ENCODE measurements around the gene FGF2. TPM values are rescaled to one million over a fixed set of nuclear protein-coding genes. Genes with fewer than 3 reads are reported as not detected.
A peak's percentile ranks its signal among the peaks of the same experiment; 100 is the strongest.
"Not testable (repeated sequence)": the region's sequence is repeated elsewhere in the genome, so short reads cannot be mapped to it uniquely, and the experiment has no call there.

FGF2 gene
- total RNA-seq, 1 experiment from 2014 or later: 134 TPM

DNA sequence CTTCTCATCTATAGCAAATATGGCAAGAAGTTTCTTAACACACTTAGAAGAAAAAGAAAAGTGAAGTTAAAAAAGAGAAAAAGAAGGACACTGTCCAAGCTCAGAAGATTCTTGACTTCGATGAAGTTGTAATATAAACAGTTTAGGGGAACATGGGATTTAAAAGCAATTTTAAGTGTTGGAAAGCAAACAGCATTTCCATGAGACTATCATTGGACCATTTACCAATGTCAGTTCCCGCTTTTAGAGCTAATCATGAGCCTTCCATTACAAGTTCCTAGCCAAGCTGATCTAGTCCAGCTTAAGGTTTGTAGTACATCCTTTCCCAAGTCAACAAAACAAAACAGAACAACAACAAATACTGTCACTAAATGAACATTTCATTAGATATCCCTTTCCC lies 45.1 kb upstream of the FGF2 start:
- no peaks in the 10 kb centered on the region for H3K27me3 Mint-ChIP-seq (ENCODE audit: insufficient read depth, unreplicated experiment)
- ChIA-PET CTCF (interaction anchor here (0.7 kb wide), 1 partner anchor 22 kb away, joined by 3 read pairs; no protein-coding TSS in a partner anchor), POLR2A (interaction anchor here (1.5 to 4.1 kb wide), 3 partner anchors 16 to 110 kb away, joined by 3 to 39 read pairs (median 6); no protein-coding TSS in a partner anchor)
- intact Hi-C loops (cut with micrococcal nuclease): loop anchor here (5.0 kb wide), 1 partner anchor 46 kb away; the partner anchor contains the start of gene FGF2
- no peak for DNase-seq (ENCODE audit: unreplicated experiment)
- TF ChIP-seq CTCF (IDR thresholded peaks at IDR 0.05; ENCODE audit: unreplicated experiment): no peak
- no peaks in the 10 kb centered on the region for H3K9me3 Mint-ChIP-seq (ENCODE audit: unreplicated experiment)
- H3K4me3 Mint-ChIP-seq (ENCODE audit: unreplicated experiment): no peak overlapping the region
- H3K4me1 Mint-ChIP-seq (ENCODE audit: insufficient read depth, unreplicated experiment): peaks cover 46% of the 10 kb centered on the region
- H3K27ac Mint-ChIP-seq (ENCODE audit: low read depth, unreplicated experiment): no peak overlapping the region
- no peaks in the 10 kb centered on the region for H3K36me3 Mint-ChIP-seq (ENCODE audit: insufficient read depth, unreplicated experiment)
- no TSS peak for BruUV-seq (replicated peaks)

- peak overlapping the region; percentile 3 for H3K4me3 Mint-ChIP-seq (ENCODE audit: unreplicated experiment)
- intact Hi-C loops (cut with micrococcal nuclease): loop anchor here (5.0 kb wide), 1 partner anchor 44 kb away; the partner anchor contains the start of gene FGF2
- H3K27ac Mint-ChIP-seq (ENCODE audit: low read depth, unreplicated experiment): peak overlapping the region; percentile 57
- peak; percentile 77 for DNase-seq (ENCODE audit: unreplicated experiment)
- ChIA-PET POLR2A (interaction anchor here (0.6 to 4.1 kb wide), 18 partner anchors 9 to 281 kb away, joined by 3 to 39 read pairs (median 4); partner anchors contain the start of genes FGF2 and NUDT6), CTCF (interaction anchor here (0.6 to 2.0 kb wide), 16 partner anchors 10 to 147 kb away, joined by 3 to 13 read pairs (median 4); no protein-coding TSS in a partner anchor)
- peaks cover 31% of the 10 kb centered on the region for H3K4me1 Mint-ChIP-seq (ENCODE audit: insufficient read depth, unreplicated experiment)
- no peaks in the 10 kb centered on the region for H3K9me3 Mint-ChIP-seq (ENCODE audit: unreplicated experiment)
- no peaks in the 10 kb centered on the region for H3K36me3 Mint-ChIP-seq (ENCODE audit: insufficient read depth, unreplicated experiment)
- TF ChIP-seq CTCF (IDR thresholded peaks at IDR 0.05; ENCODE audit: unreplicated experiment): no peak
- BruUV-seq (replicated peaks): TSS peak; percentile 76
- H3K27me3 Mint-ChIP-seq (ENCODE audit: insufficient read depth, unreplicated experiment): no peaks in the 10 kb centered on the region
Measured at GRCh38 chr4:122783301-122784215, 43.1 kb upstream of the FGF2 start.

GRCh38 chr4:122784261-122784660 lies 42.4 kb upstream of the FGF2 start:
- DNase-seq (ENCODE audit: unreplicated experiment): no peak
- Mint-ChIP-seq H3K27me3 (ENCODE audit: insufficient read depth, unreplicated experiment) (no peaks in the 10 kb centered on the region), H3K27ac (ENCODE audit: low read depth, unreplicated experiment) (peak overlapping the region; percentile 57), H3K9me3 (ENCODE audit: unreplicated experiment) (no peaks in the 10 kb centered on the region), H3K4me1 (ENCODE audit: insufficient read depth, unreplicated experiment) (peaks cover 27% of the 10 kb centered on the region), H3K36me3 (ENCODE audit: insufficient read depth, unreplicated experiment) (no peaks in the 10 kb centered on the region), H3K4me3 (ENCODE audit: unreplicated experiment) (no peak overlapping the region)
- intact Hi-C loops (cut with micrococcal nuclease): loop anchor here (5.0 kb wide), 1 partner anchor 43 kb away; the partner anchor contains the start of gene FGF2
- TF ChIP-seq CTCF (IDR thresholded peaks at IDR 0.05; ENCODE audit: unreplicated experiment): no peak
- ChIA-PET POLR2A (interaction anchor here (0.9 to 4.1 kb wide), 12 partner anchors 8 to 138 kb away, joined by 3 to 39 read pairs (median 6); partner anchors contain the start of genes FGF2 and NUDT6), CTCF (interaction anchor here (0.7 to 2.0 kb wide), 10 partner anchors 11 to 826 kb away, joined by 3 to 13 read pairs (median 4); no protein-coding TSS in a partner anchor)
- BruUV-seq (replicated peaks): no TSS peak

- Mint-ChIP-seq H3K27ac (ENCODE audit: low read depth, unreplicated experiment) (no peak overlapping the region), H3K4me3 (ENCODE audit: unreplicated experiment) (no peak overlapping the region), H3K9me3 (ENCODE audit: unreplicated experiment) (no peaks in the 10 kb centered on the region), H3K36me3 (ENCODE audit: insufficient read depth, unreplicated experiment) (no peaks in the 10 kb centered on the region), H3K4me1 (ENCODE audit: insufficient read depth, unreplicated experiment) (peaks cover 27% of the 10 kb centered on the region), H3K27me3 (ENCODE audit: insufficient read depth, unreplicated experiment) (no peaks in the 10 kb centered on the region)
- intact Hi-C loops (cut with micrococcal nuclease): no loop called here
- DNase-seq (ENCODE audit: unreplicated experiment): no peak
- ChIA-PET POLR2A (interaction anchor here (1.3 to 4.4 kb wide), 4 partner anchors 8 to 20 kb away, joined by 3 to 23 read pairs (median 4); no protein-coding TSS in a partner anchor), CTCF (interaction anchor here (0.6 to 1.0 kb wide), 5 partner anchors 12 to 827 kb away, joined by 3 read pairs; no protein-coding TSS in a partner anchor)
- TF ChIP-seq CTCF (IDR thresholded peaks at IDR 0.05; ENCODE audit: unreplicated experiment): no peak
- no TSS peak for BruUV-seq (replicated peaks)
Measured at GRCh38 chr4:122785099-122785498, 41.5 kb upstream of the FGF2 start.

- H3K27me3 Mint-ChIP-seq (ENCODE audit: insufficient read depth, unreplicated experiment); H3K9me3 Mint-ChIP-seq (ENCODE audit: unreplicated experiment); CTCF ChIA-PET; H3K36me3 Mint-ChIP-seq (ENCODE audit: insufficient read depth, unreplicated experiment); BruUV-seq (replicated peaks); intact Hi-C loops (cut with micrococcal nuclease); H3K4me3 Mint-ChIP-seq (ENCODE audit: unreplicated experiment): not testable (repeated sequence)
- Mint-ChIP-seq H3K4me1 (ENCODE audit: insufficient read depth, unreplicated experiment) (peaks cover 27% of the 10 kb centered on the region), H3K27ac (ENCODE audit: low read depth, unreplicated experiment) (peak overlapping the region; percentile 36)
- POLR2A ChIA-PET: interaction anchor here (1.3 to 4.4 kb wide), 3 partner anchors 11 to 22 kb away, joined by 3 to 23 read pairs (median 4); no protein-coding TSS in a partner anchor
- DNase-seq (ENCODE audit: unreplicated experiment): peak; percentile 49
Measured at GRCh38 chr4:122786296-122786695, 40.3 kb upstream of the FGF2 start.

Measured in MCF 10A (cell line).